ENCODE measurements around the gene HSPG2. TPM values are rescaled to one million over a fixed set of nuclear protein-coding genes. Genes with fewer than 3 reads are reported as not detected.
"Not testable (repeated sequence)": the region's sequence is repeated elsewhere in the genome, so short reads cannot be mapped to it uniquely, and the experiment has no call there.

HSPG2 gene
- total RNA-seq, result 1 to 10 TPM; 1.2 to 1.6 TPM
- total RNA-seq, result 0.81 to 0.90 reads per million in 2 donors

- H3K4me3 Mint-ChIP-seq, result peak within 1 kb of the TSS; percentile 99
- ATAC-seq (peak; percentile 51), DNase-seq (no peak)
- H3K4me1 Mint-ChIP-seq, result peaks cover 14% of the 10 kb centered on the region
- H3K27ac Mint-ChIP-seq, result no peak within 1 kb of the TSS
- H3K27me3 Mint-ChIP-seq, result peaks cover 22% of the 10 kb centered on the region
- H3K36me3 Mint-ChIP-seq (ENCODE audit: low read depth), result peaks cover 4% of the 10 kb centered on the region
- H3K9me3 ChIP-seq (ENCODE audit: control insufficient read depth, low read length, poor library complexity, severe bottlenecking), result no peaks in the 10 kb centered on the region
These were observed at the start of gene HSPG2 for GRCh38 chr1:21937034-21937371. Gene HSPG2 (minus strand): TSS chr1:21937310. CDS start chr1:21937217, 93 bp downstream.

- H3K4me3 Mint-ChIP-seq; DNase-seq; ATAC-seq; H3K27ac Mint-ChIP-seq; H3K4me1 Mint-ChIP-seq; H3K36me3 Mint-ChIP-seq (ENCODE audit: low read depth); H3K9me3 ChIP-seq (ENCODE audit: control insufficient read depth, low read length, poor library complexity, severe bottlenecking); H3K27me3 Mint-ChIP-seq: not testable (repeated sequence)
These were observed 49.3 kb upstream of the HSPG2 start for GRCh38 chr1:21986386-21986785.

GRCh38 chr1:21985893-21986292 is 48.8 kb upstream of the HSPG2 start:
- not testable (repeated sequence) for H3K27ac Mint-ChIP-seq; H3K9me3 ChIP-seq (ENCODE audit: control insufficient read depth, low read length, poor library complexity, severe bottlenecking); H3K4me1 Mint-ChIP-seq; H3K36me3 Mint-ChIP-seq (ENCODE audit: low read depth); ATAC-seq; H3K4me3 Mint-ChIP-seq; DNase-seq; H3K27me3 Mint-ChIP-seq

GRCh38 chr1:21983539-21983938 is 46.4 kb upstream of the HSPG2 start:
- DNase-seq; ATAC-seq; H3K27me3 Mint-ChIP-seq; H3K9me3 ChIP-seq (ENCODE audit: control insufficient read depth, low read length, poor library complexity, severe bottlenecking); H3K4me1 Mint-ChIP-seq; H3K27ac Mint-ChIP-seq; H3K36me3 Mint-ChIP-seq (ENCODE audit: low read depth); H3K4me3 Mint-ChIP-seq: not testable (repeated sequence)

GRCh38 chr1:21982122-21982521 is 45.0 kb upstream of the HSPG2 start:
- not testable (repeated sequence) for ATAC-seq; H3K4me1 Mint-ChIP-seq; H3K27ac Mint-ChIP-seq; H3K36me3 Mint-ChIP-seq (ENCODE audit: low read depth); DNase-seq; H3K4me3 Mint-ChIP-seq; H3K9me3 ChIP-seq (ENCODE audit: control insufficient read depth, low read length, poor library complexity, severe bottlenecking)
- peaks cover 11% of the 10 kb centered on the region for H3K27me3 Mint-ChIP-seq

- H3K9me3 ChIP-seq (ENCODE audit: control insufficient read depth, low read length, poor library complexity, severe bottlenecking); H3K4me1 Mint-ChIP-seq; ATAC-seq; H3K4me3 Mint-ChIP-seq; DNase-seq; H3K36me3 Mint-ChIP-seq (ENCODE audit: low read depth); H3K27ac Mint-ChIP-seq: not testable (repeated sequence)
- peaks cover 12% of the 10 kb centered on the region for H3K27me3 Mint-ChIP-seq
These were observed 44.1 kb upstream of the HSPG2 start for GRCh38 chr1:21981253-21981652.

GRCh38 chr1:21980515-21981220 is 43.6 kb upstream of the HSPG2 start:
- ATAC-seq, result peak; percentile 39
- H3K9me3 ChIP-seq (ENCODE audit: control insufficient read depth, low read length, poor library complexity, severe bottlenecking); H3K36me3 Mint-ChIP-seq (ENCODE audit: low read depth); DNase-seq; H3K4me1 Mint-ChIP-seq; H3K27ac Mint-ChIP-seq; H3K4me3 Mint-ChIP-seq: not testable (repeated sequence)
- H3K27me3 Mint-ChIP-seq, result peaks cover 15% of the 10 kb centered on the region

- not testable (repeated sequence) for H3K36me3 Mint-ChIP-seq (ENCODE audit: low read depth); H3K9me3 ChIP-seq (ENCODE audit: control insufficient read depth, low read length, poor library complexity, severe bottlenecking); H3K4me3 Mint-ChIP-seq; ATAC-seq; DNase-seq; H3K27ac Mint-ChIP-seq; H3K4me1 Mint-ChIP-seq
- H3K27me3 Mint-ChIP-seq, result peaks cover 15% of the 10 kb centered on the region
These were observed 41.1 kb upstream of the HSPG2 start for GRCh38 chr1:21978209-21978608.

GRCh38 chr1:21976703-21977239 is 39.7 kb upstream of the HSPG2 start, which contains the start of gene CELA3B:
Gene CELA3B (plus strand): TSS chr1:21977022. CDS start chr1:21977040, 18 bp downstream.
- not testable (repeated sequence) for DNase-seq; H3K36me3 Mint-ChIP-seq (ENCODE audit: low read depth); H3K4me1 Mint-ChIP-seq; H3K4me3 Mint-ChIP-seq; ATAC-seq; H3K27ac Mint-ChIP-seq; H3K9me3 ChIP-seq (ENCODE audit: control insufficient read depth, low read length, poor library complexity, severe bottlenecking)
- peaks cover 15% of the 10 kb centered on the region for H3K27me3 Mint-ChIP-seq

GRCh38 chr1:21975296-21975695 is 38.2 kb upstream of the HSPG2 start:
- ATAC-seq; H3K9me3 ChIP-seq (ENCODE audit: control insufficient read depth, low read length, poor library complexity, severe bottlenecking); DNase-seq; H3K36me3 Mint-ChIP-seq (ENCODE audit: low read depth); H3K27ac Mint-ChIP-seq; H3K4me1 Mint-ChIP-seq; H3K4me3 Mint-ChIP-seq: not testable (repeated sequence)
- H3K27me3 Mint-ChIP-seq, result peaks cover 12% of the 10 kb centered on the region

- not testable (repeated sequence) for H3K36me3 Mint-ChIP-seq (ENCODE audit: low read depth); H3K4me1 Mint-ChIP-seq; H3K27ac Mint-ChIP-seq; DNase-seq; H3K4me3 Mint-ChIP-seq; H3K27me3 Mint-ChIP-seq; H3K9me3 ChIP-seq (ENCODE audit: control insufficient read depth, low read length, poor library complexity, severe bottlenecking); ATAC-seq
These were observed 37.6 kb upstream of the HSPG2 start for GRCh38 chr1:21974699-21975098.

GRCh38 chr1:21973948-21974347 is 36.8 kb upstream of the HSPG2 start:
- ATAC-seq; H3K4me1 Mint-ChIP-seq; H3K27ac Mint-ChIP-seq; H3K27me3 Mint-ChIP-seq; H3K36me3 Mint-ChIP-seq (ENCODE audit: low read depth); H3K4me3 Mint-ChIP-seq; H3K9me3 ChIP-seq (ENCODE audit: control insufficient read depth, low read length, poor library complexity, severe bottlenecking); DNase-seq: not testable (repeated sequence)

- not testable (repeated sequence) for H3K9me3 ChIP-seq (ENCODE audit: control insufficient read depth, low read length, poor library complexity, severe bottlenecking); H3K27me3 Mint-ChIP-seq; H3K36me3 Mint-ChIP-seq (ENCODE audit: low read depth); H3K27ac Mint-ChIP-seq; DNase-seq; H3K4me3 Mint-ChIP-seq; ATAC-seq; H3K4me1 Mint-ChIP-seq
These were observed 35.9 kb upstream of the HSPG2 start for GRCh38 chr1:21972973-21973441.

GRCh38 chr1:21970523-21970922 is 33.4 kb upstream of the HSPG2 start:
- H3K4me1 Mint-ChIP-seq; H3K27me3 Mint-ChIP-seq; H3K4me3 Mint-ChIP-seq; H3K27ac Mint-ChIP-seq; H3K36me3 Mint-ChIP-seq (ENCODE audit: low read depth); H3K9me3 ChIP-seq (ENCODE audit: control insufficient read depth, low read length, poor library complexity, severe bottlenecking); ATAC-seq; DNase-seq: not testable (repeated sequence)
